ENCODE results near the gene TRIM29.

- TF ChIP-seq CTCF (conservative IDR thresholded peaks at IDR 0.05; ENCODE audit: low read depth, low read length) (no peak), EZH2 (IDR thresholded peaks at IDR 0.05; ENCODE audit: low read length, unreplicated experiment) (no peak)
Observed at GRCh38 chr11:120107692-120108091, 30.2 kb downstream of the TRIM29 start.

Measured in PC-3 (cell line).